Neural progenitor cell (in vitro differentiated cells): ENCODE results near the gene MDN1.
"Not testable (repeated sequence)": the region's sequence is repeated elsewhere in the genome, so short reads cannot be mapped to it uniquely, and the experiment has no call there.

Experiments
- EZH2 ChIP-seq: fragments of 200-600 bp; sonication (generic); IDR thresholded peaks from 2 replicates; pipeline ENCODE4 v1.6.1; 2017; ENCODE audit warnings: antibody characterized with exemption, mild to moderate bottlenecking, moderate library complexity
- EZH2phosphoT487 ChIP-seq: fragments of 200-600 bp; sonication (generic); IDR thresholded peaks from 2 replicates; pipeline ENCODE4 v1.6.1; 2017; ENCODE audit warnings: antibody characterized with exemption
- TF ChIP-seq, protein P1 (sequence below): fragments of 200-600 bp; sonication (generic); IDR thresholded peaks from 2 replicates; pipeline ENCODE4 v1.5.1; 2017; ENCODE audit warnings: antibody characterized with exemption, mild to moderate bottlenecking

DNA sequence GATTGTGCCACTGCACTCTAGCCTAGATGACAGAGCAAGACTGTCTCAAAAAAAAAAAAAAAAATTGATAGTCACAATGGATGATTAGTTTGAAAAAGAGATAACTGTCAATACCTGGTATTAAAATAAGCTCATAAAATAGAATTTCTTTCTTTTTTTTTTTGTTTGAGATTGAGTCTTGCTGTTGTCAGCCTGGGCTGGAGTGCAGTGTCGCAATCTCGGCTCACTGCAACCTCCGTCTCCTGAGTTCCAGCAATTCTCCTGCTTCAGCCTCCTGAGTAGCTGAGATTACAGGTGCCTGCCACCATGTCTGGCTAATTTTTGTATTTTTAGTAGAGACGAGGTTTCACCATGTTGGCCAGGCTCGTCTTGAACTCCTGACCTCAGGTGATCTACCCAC lies 27.9 kb upstream of the MDN1 start:
- TF ChIP-seq, protein P1, sequence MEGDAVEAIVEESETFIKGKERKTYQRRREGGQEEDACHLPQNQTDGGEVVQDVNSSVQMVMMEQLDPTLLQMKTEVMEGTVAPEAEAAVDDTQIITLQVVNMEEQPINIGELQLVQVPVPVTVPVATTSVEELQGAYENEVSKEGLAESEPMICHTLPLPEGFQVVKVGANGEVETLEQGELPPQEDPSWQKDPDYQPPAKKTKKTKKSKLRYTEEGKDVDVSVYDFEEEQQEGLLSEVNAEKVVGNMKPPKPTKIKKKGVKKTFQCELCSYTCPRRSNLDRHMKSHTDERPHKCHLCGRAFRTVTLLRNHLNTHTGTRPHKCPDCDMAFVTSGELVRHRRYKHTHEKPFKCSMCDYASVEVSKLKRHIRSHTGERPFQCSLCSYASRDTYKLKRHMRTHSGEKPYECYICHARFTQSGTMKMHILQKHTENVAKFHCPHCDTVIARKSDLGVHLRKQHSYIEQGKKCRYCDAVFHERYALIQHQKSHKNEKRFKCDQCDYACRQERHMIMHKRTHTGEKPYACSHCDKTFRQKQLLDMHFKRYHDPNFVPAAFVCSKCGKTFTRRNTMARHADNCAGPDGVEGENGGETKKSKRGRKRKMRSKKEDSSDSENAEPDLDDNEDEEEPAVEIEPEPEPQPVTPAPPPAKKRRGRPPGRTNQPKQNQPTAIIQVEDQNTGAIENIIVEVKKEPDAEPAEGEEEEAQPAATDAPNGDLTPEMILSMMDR, result not testable (repeated sequence)
- not testable (repeated sequence) for TF ChIP-seq EZH2phosphoT487, EZH2
